ENCODE measurements around the gene SPTB.

DNA sequence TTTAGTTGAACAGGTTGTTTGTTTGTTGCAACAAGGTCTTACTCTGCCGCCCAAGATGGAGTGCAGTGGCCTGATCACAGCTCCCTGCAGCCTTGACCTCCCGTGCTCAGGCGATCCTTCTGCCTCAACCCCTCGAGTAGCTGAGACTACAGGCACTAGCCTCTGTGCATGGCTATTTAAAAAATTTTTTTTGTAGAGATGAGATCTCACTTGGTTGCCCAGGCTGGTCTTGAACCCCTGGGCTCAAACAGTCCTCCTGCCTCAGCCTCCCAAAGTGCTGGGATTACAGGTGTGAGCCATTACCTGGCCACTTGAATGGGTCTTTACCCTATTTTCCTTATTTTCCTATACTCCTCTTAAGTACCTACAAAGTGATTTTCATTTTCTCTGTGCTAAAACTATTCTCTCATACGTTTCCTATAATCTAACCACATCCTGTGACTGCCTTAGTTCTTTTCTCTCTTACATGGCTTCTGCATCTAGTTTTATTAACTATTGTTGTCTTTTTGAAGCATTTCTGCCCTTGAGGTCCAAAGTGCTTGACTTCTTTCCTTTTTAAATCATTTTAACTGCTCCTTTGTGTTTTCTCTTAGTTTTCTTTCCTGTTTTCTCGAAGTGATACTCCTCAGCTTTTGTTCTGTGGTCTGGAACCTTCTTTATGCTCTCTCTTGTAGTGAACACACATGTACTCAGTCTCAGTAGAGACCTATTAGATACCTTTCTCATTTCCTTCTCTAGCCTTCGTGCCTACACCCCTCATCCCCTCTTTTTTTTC is 48.7 kb upstream of the SPTB start:
- TF ChIP-seq, protein P1, sequence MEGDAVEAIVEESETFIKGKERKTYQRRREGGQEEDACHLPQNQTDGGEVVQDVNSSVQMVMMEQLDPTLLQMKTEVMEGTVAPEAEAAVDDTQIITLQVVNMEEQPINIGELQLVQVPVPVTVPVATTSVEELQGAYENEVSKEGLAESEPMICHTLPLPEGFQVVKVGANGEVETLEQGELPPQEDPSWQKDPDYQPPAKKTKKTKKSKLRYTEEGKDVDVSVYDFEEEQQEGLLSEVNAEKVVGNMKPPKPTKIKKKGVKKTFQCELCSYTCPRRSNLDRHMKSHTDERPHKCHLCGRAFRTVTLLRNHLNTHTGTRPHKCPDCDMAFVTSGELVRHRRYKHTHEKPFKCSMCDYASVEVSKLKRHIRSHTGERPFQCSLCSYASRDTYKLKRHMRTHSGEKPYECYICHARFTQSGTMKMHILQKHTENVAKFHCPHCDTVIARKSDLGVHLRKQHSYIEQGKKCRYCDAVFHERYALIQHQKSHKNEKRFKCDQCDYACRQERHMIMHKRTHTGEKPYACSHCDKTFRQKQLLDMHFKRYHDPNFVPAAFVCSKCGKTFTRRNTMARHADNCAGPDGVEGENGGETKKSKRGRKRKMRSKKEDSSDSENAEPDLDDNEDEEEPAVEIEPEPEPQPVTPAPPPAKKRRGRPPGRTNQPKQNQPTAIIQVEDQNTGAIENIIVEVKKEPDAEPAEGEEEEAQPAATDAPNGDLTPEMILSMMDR (conservative IDR thresholded peaks at IDR 0.05; ENCODE audit: low read depth, low read length) = no peak
- no peak for TF ChIP-seq EZH2 (IDR thresholded peaks at IDR 0.05; ENCODE audit: borderline replicate concordance, low read depth, low read length, poor library complexity, severe bottlenecking)
